Subcutaneous preadipocyte (primary cell): Measurements from ENCODE around the gene MRPS15. TPM values are rescaled to one million over a fixed set of nuclear protein-coding genes. Genes with fewer than 3 reads are reported as not detected.
A peak's percentile ranks its signal among the peaks of the same experiment; 100 is the strongest.

Experiments used
- small RNA-seq: library from RNA; depleted of rRNA; stranded (forward); fragments of <200 nt; gene quantifications from one replicate; pipeline ENCODE3, GENCODE V24; 2012
- total RNA-seq: library from RNA; depleted of rRNA; stranded (reverse); fragments of >200 nt; gene quantifications from 2 replicates; pipeline ENCODE4 v1.2.3, GENCODE V29; 2012

Gene MRPS15
- 86.0 and 96.2 TPM in 2 replicates for total RNA-seq

GRCh38 chr1:36463803-36464604 is at the start of gene MRPS15:
MRPS15 (minus strand) TSS chr1:36464384; CDS start chr1:36464275, 109 bp downstream.

GRCh38 chr1:36482724-36483388 is 18.7 kb upstream of the MRPS15 start, which contains the start of gene CSF3R:
CSF3R (minus strand) TSS chr1:36482913; CDS start chr1:36479496, 3,417 bp downstream.

GRCh38 chr1:36450270-36450918 is 13.8 kb downstream of the MRPS15 start, which contains the start of gene OSCP1:
OSCP1 (minus strand) TSS chr1:36450451; CDS start chr1:36450369, 82 bp downstream.

Small RNA genes within 50 kb of the gene (small RNA-seq; reads per million reads assigned to genes)
- 2.1 reads per million, percentile 81 among the genes with 10 or more reads in this experiment for gene SNORA63C

Other genes with a start within 250 kb of the MRPS15 start
- 102 and 134 TPM in 2 replicates for gene THRAP3, start 239.9 kb downstream of the MRPS15 start, total RNA-seq
- 1.5 and 2.7 TPM in 2 replicates for gene SH3D21, start 158.0 kb downstream of the MRPS15 start, total RNA-seq
- gene EVA1B, start 140.7 kb downstream of the MRPS15 start, total RNA-seq: 169 and 186 TPM in 2 replicates
- 9.2 and 10.4 TPM in 2 replicates for gene STK40, start 78.5 kb downstream of the MRPS15 start, total RNA-seq
- 8.4 and 9.2 TPM in 2 replicates for gene LSM10, start 66.5 kb downstream of the MRPS15 start, total RNA-seq
- gene OSCP1, start 13.9 kb downstream of the MRPS15 start, total RNA-seq: 7.4 and 8.1 TPM in 2 replicates
- gene CSF3R, start 18.5 kb upstream of the MRPS15 start, total RNA-seq: not detected in 2 replicates